ENCODE results near the gene NUDT14. TPM values are rescaled to one million over a fixed set of nuclear protein-coding genes. Genes with fewer than 3 reads are reported as not detected.

NUDT14 gene
- total RNA-seq, 4 donors from 2014 or later, result 9.7 to 17.6 (median 15.4) TPM

DNA sequence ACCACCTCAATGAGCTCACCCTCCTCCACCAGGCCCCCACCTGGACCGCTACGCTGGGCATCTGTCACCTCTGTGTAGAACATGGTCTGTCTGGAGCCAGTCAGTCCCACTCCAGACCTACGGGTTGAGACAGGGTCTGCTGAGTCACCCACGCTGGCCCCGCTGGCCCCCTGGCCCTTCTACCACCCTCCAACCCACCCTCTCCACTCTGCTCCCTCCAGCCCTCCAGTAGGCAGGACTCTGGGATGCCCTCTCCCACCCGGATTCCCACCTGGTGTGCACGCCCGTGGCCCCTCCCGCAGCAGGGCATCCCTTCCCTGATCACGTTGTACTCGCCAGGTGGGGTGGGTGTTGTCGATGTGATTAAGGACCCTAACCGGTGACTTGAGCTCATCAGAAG is 8.0 kb downstream of the NUDT14 start:
- 83 to 93% methylated on average over 5 to 10 of the region's 13 CpGs for WGBS, 2 donors
- intact Hi-C loops (cut with DNase I), result no loop called here

DNA sequence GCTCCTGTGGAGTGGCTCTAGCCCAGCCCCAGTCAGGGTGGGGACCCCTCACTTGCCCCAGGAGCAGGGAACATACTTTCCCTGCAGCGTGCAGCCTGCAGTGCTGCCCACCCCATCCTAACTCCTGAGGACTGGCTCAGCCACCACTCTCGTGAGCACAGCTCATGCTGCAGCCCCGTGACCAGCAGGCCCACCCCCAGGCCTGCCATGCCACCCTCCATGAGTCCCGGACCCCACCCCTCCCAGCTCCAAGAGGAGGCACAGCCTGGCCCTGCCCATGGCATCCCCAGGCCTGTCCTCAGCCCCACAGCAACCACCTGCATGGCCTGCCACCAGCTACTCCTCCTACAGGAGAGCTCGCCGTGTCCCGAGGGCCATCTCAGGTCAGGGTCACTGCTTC is 8.6 kb downstream of the NUDT14 start:
- H3K27me3 ChIP-seq, result peaks cover 0 to 80% (median 0%) of the 10 kb centered on the region in 4 donors
- no peak overlapping the region for H3K4me3 ChIP-seq
- TF ChIP-seq, protein P1, sequence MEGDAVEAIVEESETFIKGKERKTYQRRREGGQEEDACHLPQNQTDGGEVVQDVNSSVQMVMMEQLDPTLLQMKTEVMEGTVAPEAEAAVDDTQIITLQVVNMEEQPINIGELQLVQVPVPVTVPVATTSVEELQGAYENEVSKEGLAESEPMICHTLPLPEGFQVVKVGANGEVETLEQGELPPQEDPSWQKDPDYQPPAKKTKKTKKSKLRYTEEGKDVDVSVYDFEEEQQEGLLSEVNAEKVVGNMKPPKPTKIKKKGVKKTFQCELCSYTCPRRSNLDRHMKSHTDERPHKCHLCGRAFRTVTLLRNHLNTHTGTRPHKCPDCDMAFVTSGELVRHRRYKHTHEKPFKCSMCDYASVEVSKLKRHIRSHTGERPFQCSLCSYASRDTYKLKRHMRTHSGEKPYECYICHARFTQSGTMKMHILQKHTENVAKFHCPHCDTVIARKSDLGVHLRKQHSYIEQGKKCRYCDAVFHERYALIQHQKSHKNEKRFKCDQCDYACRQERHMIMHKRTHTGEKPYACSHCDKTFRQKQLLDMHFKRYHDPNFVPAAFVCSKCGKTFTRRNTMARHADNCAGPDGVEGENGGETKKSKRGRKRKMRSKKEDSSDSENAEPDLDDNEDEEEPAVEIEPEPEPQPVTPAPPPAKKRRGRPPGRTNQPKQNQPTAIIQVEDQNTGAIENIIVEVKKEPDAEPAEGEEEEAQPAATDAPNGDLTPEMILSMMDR (IDR thresholded peaks at IDR 0.05), result no peak
- no peak for TF ChIP-seq POLR2A (IDR thresholded peaks at IDR 0.05)
- no peaks in the 10 kb centered on the region for H3K36me3 ChIP-seq
- H3K4me1 ChIP-seq, result peaks cover 43 to 69% (median 48%) of the 10 kb centered on the region in 3 donors
- intact Hi-C loops (cut with DNase I), result no loop called here
- WGBS, 2 donors, result no CpG with 5 or more reads among the region's 7 CpGs
- no peaks in the 10 kb centered on the region for H3K9me3 ChIP-seq
- H3K27ac ChIP-seq, result no peak overlapping the region
- DNase-seq, result no peak

More for the DNA sequence above, 8.0 kb downstream of the NUDT14 start:
- peaks cover 36 to 64% (median 48%) of the 10 kb centered on the region in 3 donors for H3K4me1 ChIP-seq
- no peaks in the 10 kb centered on the region for H3K9me3 ChIP-seq
- H3K4me3 ChIP-seq, result no peak overlapping the region
- DNase-seq, result no peak
- TF ChIP-seq, protein P1 (IDR thresholded peaks at IDR 0.05), result no peak
- no peak for TF ChIP-seq POLR2A (IDR thresholded peaks at IDR 0.05)
- no peaks in the 10 kb centered on the region for H3K36me3 ChIP-seq
- no peak overlapping the region for H3K27ac ChIP-seq
- H3K27me3 ChIP-seq, result peaks cover 0 to 77% (median 0%) of the 10 kb centered on the region in 4 donors

DNA sequence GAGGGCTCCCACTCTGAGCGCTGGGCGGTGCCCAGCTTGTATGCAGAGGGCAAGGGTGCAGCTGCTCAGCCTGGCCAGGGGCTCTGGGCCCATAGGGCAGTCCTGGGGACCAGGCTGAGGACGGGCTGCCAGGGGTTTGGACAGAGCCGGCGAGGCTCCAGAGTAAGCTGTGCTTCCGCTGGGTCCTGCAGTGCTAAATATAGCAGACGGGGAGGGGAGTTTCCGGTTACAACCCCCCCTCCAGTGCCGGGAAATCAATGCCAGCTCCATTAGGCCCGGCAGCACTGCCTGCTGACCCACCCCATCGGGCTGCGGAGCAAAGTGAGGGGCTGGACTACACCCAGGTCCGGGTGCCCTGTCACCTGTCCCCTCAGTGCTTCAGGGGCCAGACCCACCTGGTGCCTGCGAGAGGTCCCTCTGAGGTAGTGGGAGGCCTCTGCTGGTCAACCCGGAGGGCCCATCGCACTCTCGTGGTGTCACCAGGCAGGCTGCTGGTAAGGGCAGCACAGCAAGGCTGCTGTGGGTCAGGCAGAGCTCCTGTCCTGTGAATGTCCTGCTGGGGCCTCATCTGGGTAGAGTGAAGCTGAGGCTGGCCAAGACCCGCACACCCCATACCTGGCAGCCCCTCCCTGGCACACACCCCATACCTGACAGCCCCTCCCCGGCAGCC is 10.0 kb downstream of the NUDT14 start:
- H3K36me3 ChIP-seq, result no peaks in the 10 kb centered on the region
- DNase-seq, result no peak
- 40% methylated on average over 1 of the region's 19 CpGs; no CpG with 5 or more reads in 1 of the 2 donors for WGBS, 2 donors
- intact Hi-C loops (cut with DNase I), result no loop called here
- peak overlapping the region in 1 of 4 donors; percentile 34 for H3K27ac ChIP-seq
- peaks cover 0 to 82% (median 0%) of the 10 kb centered on the region in 4 donors for H3K27me3 ChIP-seq
- no peak overlapping the region for H3K4me3 ChIP-seq
- no peaks in the 10 kb centered on the region for H3K9me3 ChIP-seq
- H3K4me1 ChIP-seq, result peaks cover 51 to 73% (median 56%) of the 10 kb centered on the region in 3 donors
- no peak for TF ChIP-seq POLR2A (IDR thresholded peaks at IDR 0.05)
- TF ChIP-seq, protein P1 (IDR thresholded peaks at IDR 0.05), result no peak

DNA sequence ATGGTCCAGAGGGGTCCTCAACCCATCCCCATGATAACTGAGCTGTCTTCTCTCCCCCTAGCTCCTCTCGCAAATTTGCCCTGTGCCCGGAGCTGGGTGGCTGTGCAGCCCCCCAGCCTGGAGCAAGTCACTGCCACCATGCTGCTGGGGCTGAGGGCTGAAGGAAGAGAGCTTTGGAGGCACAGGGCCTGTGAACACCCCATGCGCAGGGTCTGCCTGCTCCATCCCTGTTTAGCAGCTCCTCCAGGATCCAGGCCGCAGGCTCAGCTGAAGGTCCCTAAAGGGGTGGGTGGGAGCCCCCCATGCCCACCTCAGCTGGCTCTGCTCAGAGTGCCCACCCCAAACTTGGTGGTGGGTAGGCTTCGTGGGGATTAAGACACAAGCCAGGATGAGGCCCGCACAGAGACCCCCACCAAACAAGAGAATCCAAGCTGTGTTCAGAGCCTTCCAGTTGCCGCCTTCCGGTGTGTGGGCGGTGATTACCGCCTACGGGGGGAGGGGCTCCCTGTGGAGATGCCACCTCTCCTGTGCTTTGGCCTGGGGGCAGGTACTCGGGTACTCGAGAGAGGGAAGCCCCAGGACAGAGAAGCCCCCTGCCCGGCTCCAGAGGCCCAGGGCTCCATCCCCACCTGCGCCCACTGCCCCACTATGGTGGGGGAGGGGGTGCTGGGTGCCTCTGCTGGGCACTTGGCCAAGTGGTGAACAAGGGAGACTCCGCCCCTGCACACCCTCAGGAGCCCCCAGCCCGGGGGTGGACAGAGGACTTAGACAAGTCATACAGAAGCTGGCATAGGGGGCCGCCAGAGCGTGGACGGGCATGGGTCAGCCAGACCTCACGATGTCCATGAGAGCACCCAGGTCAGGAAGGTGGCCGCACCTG is 11.1 kb downstream of the NUDT14 start:
- WGBS, 2 donors, result 90 to 100% methylated on average over 3 to 9 of the region's 22 CpGs
- Histone ChIP-seq H3K27me3 (peaks cover 0 to 93% (median 0%) of the 10 kb centered on the region in 4 donors), H3K36me3 (no peaks in the 10 kb centered on the region), H3K4me1 (peaks cover 49 to 73% (median 58%) of the 10 kb centered on the region in 3 donors), H3K27ac (peak overlapping the region in 1 of 4 donors; percentile 17), H3K4me3 (no peak overlapping the region), H3K9me3 (no peaks in the 10 kb centered on the region)
- intact Hi-C loops (cut with DNase I), result loop anchor here (5.0 kb wide), 1 partner anchor 78 kb away; no protein-coding TSS in a partner anchor
- no peak for DNase-seq
- TF ChIP-seq, protein P1 (IDR thresholded peaks at IDR 0.05), result no peak
- TF ChIP-seq POLR2A (IDR thresholded peaks at IDR 0.05), result no peak

All from esophagus squamous epithelium (tissue), 5 donors.